ENCODE results near the gene SLC2A1.

- TF ChIP-seq CTCF (conservative IDR thresholded peaks at IDR 0.05; ENCODE audit: low read depth, low read length) = no peak
- no peak for TF ChIP-seq EZH2 (IDR thresholded peaks at IDR 0.05; ENCODE audit: low read length, unreplicated experiment)
- no peak for TF ChIP-seq EZH2phosphoT487 (IDR thresholded peaks at IDR 0.05; ENCODE audit: borderline replicate concordance, low read length)
Measured at GRCh38 chr1:42947965-42948732, 10.5 kb downstream of the SLC2A1 start.
